ENCODE results near the gene ARSI.
"Not testable (repeated sequence)": the region's sequence is repeated elsewhere in the genome, so short reads cannot be mapped to it uniquely, and the experiment has no call there.

The ARSI gene

GRCh38 chr5:150248946-150249345, 53.8 kb downstream of the ARSI start:
- DNase-seq (ENCODE audit: low spot score) (no peak), FAIRE-seq (no peak)

- FAIRE-seq; DNase-seq (ENCODE audit: low spot score): not testable (repeated sequence)
These were observed 54.2 kb downstream of the ARSI start for GRCh38 chr5:150248493-150248892.

- FAIRE-seq (no peak), DNase-seq (ENCODE audit: low spot score) (no peak)
These were observed 55.0 kb downstream of the ARSI start for GRCh38 chr5:150247726-150248125.

- no peak for FAIRE-seq
- no peak for DNase-seq (ENCODE audit: low spot score)
These were observed 55.9 kb downstream of the ARSI start for GRCh38 chr5:150246835-150247234.

DNA sequence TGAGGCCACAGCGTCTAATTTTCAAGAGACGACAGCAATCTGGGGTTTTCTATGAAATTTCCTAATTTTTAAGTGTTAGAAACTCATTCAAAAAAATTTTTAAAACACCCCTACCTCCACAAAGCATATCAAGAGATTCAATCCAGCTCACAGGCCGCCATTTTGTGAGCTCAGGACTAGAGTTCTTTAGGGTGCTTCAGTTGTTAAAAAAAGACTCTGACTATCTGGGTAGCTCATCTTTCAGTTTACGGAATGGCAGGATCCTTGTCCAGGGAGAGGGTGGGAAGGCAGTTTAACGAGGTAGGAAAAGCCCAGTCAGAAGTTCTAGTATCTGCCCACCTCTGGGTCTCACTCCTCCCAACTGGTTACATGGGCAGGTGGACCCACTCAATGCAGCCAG, 56.3 kb downstream of the ARSI start:
- FAIRE-seq (no peak), DNase-seq (ENCODE audit: low spot score) (no peak)
